A549 (cell line): Measurements from ENCODE around the gene MEF2A. TPM values are rescaled to one million over a fixed set of nuclear protein-coding genes. Genes with fewer than 3 reads are reported as not detected.
"Not testable (repeated sequence)": the region's sequence is repeated elsewhere in the genome, so short reads cannot be mapped to it uniquely, and the experiment has no call there.

Experiments used
- ATAC-seq, 2 experiments: fragments of 200-7000 bp in 1 of 2; fragments of >200 bp in 1 of 2; cut with Nextera tagmentation in 1 of 2; cut with Tn5 transposase in 1 of 2; 3 replicates each; pipeline versions ENCODE4 v1.8.0 to v1.9.1; 2018 to 2020; ENCODE audit warnings: mild to moderate bottlenecking in 1 of 2, moderate library complexity in 1 of 2
- CTCF ChIA-PET: fragments of 300-600 bp; sonication (Branson Sonifier 250); formaldehyde crosslinking; extraction: SDS; loops from one replicate; lab custom pipeline; 2021; ENCODE audit warnings: antibody characterized with exemption, inconsistent platforms; lab: Yijun Ruan, JAX
- POLR2A ChIA-PET: fragments of 350-600 bp; formaldehyde crosslinking; extraction: SDS; loops from one replicate; lab custom pipeline; 2021; ENCODE audit warnings: antibody characterized with exemption, inconsistent platforms; lab: Yijun Ruan, JAX
- DNase-seq, 2 experiments: peaks; one replicate each; pipeline versions ENCODE4 v3.0.0 to v3.0.0-alpha.2; 2011 to 2016; ENCODE audit warnings: low read depth in 1 of 2, low spot score in 1 of 2
- FAIRE-seq: peaks from 2 replicates; lab custom pipeline; 2011; peaks lifted over from hg19 to GRCh38; lab: Jason Lieb, UNC
- H3K27ac ChIP-seq, 2 experiments: fragments of >200 bp; sonication (Bioruptor Twin); formaldehyde crosslinking; 3 replicates each; pipeline ENCODE4 v1.5.1; 2016 to 2017
- H3K4me1 ChIP-seq: fragments of >200 bp; sonication (Bioruptor Twin); formaldehyde crosslinking; 3 replicates; pipeline ENCODE4 v1.6.1; 2016
- H3K4me2 ChIP-seq: fragments of >200 bp; sonication (Bioruptor Twin); formaldehyde crosslinking; 3 replicates; pipeline ENCODE4 v1.6.1; 2016
- H3K4me3 ChIP-seq: fragments of >200 bp; sonication (Bioruptor Twin); formaldehyde crosslinking; 3 replicates; pipeline ENCODE4 v1.5.1; 2016
- H3K9me3 ChIP-seq: fragments of >200 bp; sonication (Bioruptor Twin); formaldehyde crosslinking; 3 replicates; pipeline ENCODE4 v1.6.1; 2016
- CBX8 ChIP-seq: fragments of 200-600 bp; sonication (generic); IDR thresholded peaks from 2 replicates; pipeline ENCODE4 v1.6.1; 2016
- CHD2 ChIP-seq: fragments of 150-350 bp; IDR thresholded peaks from 2 replicates; pipeline ENCODE4 v1.6.1; 2014; ENCODE audit warnings: low read length; ENCODE audit not compliant: partially characterized antibody
- CHD4 ChIP-seq: fragments of 200-600 bp; sonication (generic); IDR thresholded peaks from 2 replicates; pipeline ENCODE4 v1.6.1; 2016; ENCODE audit warnings: antibody characterized with exemption, mild to moderate bottlenecking, borderline replicate concordance
- E2F6 ChIP-seq: IDR thresholded peaks from 2 replicates; pipeline ENCODE4 v1.6.1; 2012; ENCODE audit warnings: low read depth, borderline replicate concordance
- EP300 ChIP-seq, 2 experiments: fragments of >200 bp; sonication (Bioruptor Twin); formaldehyde crosslinking; IDR thresholded peaks; 2 replicates in 1 of 2; 3 replicates in 1 of 2; pipeline ENCODE4 v1.6.1; 2016 to 2017
- HOXA7 ChIP-seq: fragments of 250-450 bp; sonication (Bioruptor Pico); IDR thresholded peaks from 2 replicates; pipeline ENCODE4 v1.5.0; 2020; ENCODE audit warnings: mild to moderate bottlenecking, moderate library complexity
- JUN ChIP-seq, 2 experiments: fragments of >200 bp; sonication (Bioruptor Twin); formaldehyde crosslinking; IDR thresholded peaks; 2 replicates in 1 of 2; 3 replicates in 1 of 2; pipeline ENCODE4 v1.6.1; 2016 to 2017
- PBX3 ChIP-seq: IDR thresholded peaks from 2 replicates; pipeline ENCODE4 v1.6.1; 2012
- PHF8 ChIP-seq: fragments of 200-600 bp; sonication (generic); IDR thresholded peaks from 2 replicates; pipeline ENCODE4 v1.6.1; 2016; ENCODE audit warnings: low read depth, mild to moderate bottlenecking, antibody characterized with exemption, moderate library complexity, borderline replicate concordance
- RAD21 ChIP-seq, 2 experiments: fragments of >200 bp in 1 of 2; sonication (Bioruptor Twin) in 1 of 2; formaldehyde crosslinking in 1 of 2; IDR thresholded peaks in 1 of 2; conservative IDR thresholded peaks in 1 of 2; 2 replicates in 1 of 2; 3 replicates in 1 of 2; pipeline ENCODE4 v1.6.1; 2012 to 2018; ENCODE audit warnings: inconsistent platforms in 1 of 2
- TP53 ChIP-seq: fragments of 250-450 bp; sonication (Bioruptor Pico); IDR thresholded peaks from 2 replicates; pipeline ENCODE4 v1.5.0; 2021; ENCODE audit warnings: mild to moderate bottlenecking, moderate library complexity
- ZFP36 ChIP-seq: fragments of 450-650 bp; IDR thresholded peaks from 2 replicates; pipeline ENCODE4 v1.6.1; 2014; ENCODE audit warnings: borderline replicate concordance; ENCODE audit not compliant: partially characterized antibody
- ZNF302 ChIP-seq: fragments of 250-450 bp; sonication (Bioruptor Pico); IDR thresholded peaks from 2 replicates; pipeline ENCODE4 v1.9.0; 2021; ENCODE audit warnings: inconsistent platforms, mild to moderate bottlenecking, moderate library complexity
- WGBS: methylation state at CpG from one replicate; pipeline ENCODE4 v1.1.6; 2017; ENCODE audit errors: missing lambda C conversion rate; 5-methylcytosine and 5-hydroxymethylcytosine counted together
- polyA plus RNA-seq, 4 experiments: library from polyadenylated mRNA; depleted of rRNA in 3 of 4; stranded (reverse); fragments of >200 nt; fragmentation: RNase III in 1 of 4; extraction: RNeasy Plus Mini Kit Qiagen cat#74134 plus additional on column Dnase treatment in 1 of 4; gene quantifications; 2 replicates in 3 of 4; 3 replicates in 1 of 4; pipeline ENCODE4 v1.2.3, GENCODE V29; 2011 to 2017
- TF ChIP-seq, protein P1 (sequence below): fragments of 250-450 bp; sonication (Bioruptor Pico); IDR thresholded peaks from 2 replicates; pipeline ENCODE4 v1.5.0; 2021; ENCODE audit warnings: mild to moderate bottlenecking, moderate library complexity, borderline replicate concordance
- TF ChIP-seq, protein P2 (sequence below): IDR thresholded peaks from 2 replicates; pipeline ENCODE4 v1.6.1; 2012

MEF2A gene
- polyA plus RNA-seq, 2 of the 4 experiments (the other 2 are of a cell fraction), result 15.0 to 43.4 TPM

GRCh38 chr15:99657996-99658395, 92.2 kb downstream of the MEF2A start:
- Histone ChIP-seq H3K27ac (no peak overlapping the region), H3K9me3 (no peaks in the 10 kb centered on the region), H3K4me3 (no peak overlapping the region), H3K4me1 (no peaks in the 10 kb centered on the region), H3K4me2 (no peak overlapping the region)
- ChIA-PET CTCF (interaction anchor here (0.6 kb wide), 1 partner anchor 58 kb away, joined by 3 read pairs; no protein-coding TSS in a partner anchor), POLR2A (no interaction called here)
- 93% methylated on average over 2 of the region's 2 CpGs for WGBS
- TF ChIP-seq, protein P1, sequence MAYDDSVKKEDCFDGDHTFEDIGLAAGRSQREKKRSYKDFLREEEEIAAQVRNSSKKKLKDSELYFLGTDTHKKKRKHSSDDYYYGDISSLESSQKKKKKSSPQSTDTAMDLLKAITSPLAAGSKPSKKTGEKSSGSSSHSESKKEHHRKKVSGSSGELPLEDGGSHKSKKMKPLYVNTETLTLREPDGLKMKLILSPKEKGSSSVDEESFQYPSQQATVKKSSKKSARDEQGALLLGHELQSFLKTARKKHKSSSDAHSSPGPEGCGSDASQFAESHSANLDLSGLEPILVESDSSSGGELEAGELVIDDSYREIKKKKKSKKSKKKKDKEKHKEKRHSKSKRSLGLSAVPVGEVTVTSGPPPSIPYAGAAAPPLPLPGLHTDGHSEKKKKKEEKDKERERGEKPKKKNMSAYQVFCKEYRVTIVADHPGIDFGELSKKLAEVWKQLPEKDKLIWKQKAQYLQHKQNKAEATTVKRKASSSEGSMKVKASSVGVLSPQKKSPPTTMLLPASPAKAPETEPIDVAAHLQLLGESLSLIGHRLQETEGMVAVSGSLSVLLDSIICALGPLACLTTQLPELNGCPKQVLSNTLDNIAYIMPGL (CRISPR knock-in tag), result no peak
- TF ChIP-seq JUN (IDR thresholded peaks at IDR 0.05) (no peak), CBX8 (no peak), RAD21 (conservative IDR thresholded peaks at IDR 0.05 in 1 of 2, IDR thresholded peaks at IDR 0.05 in 1 of 2) (no peak), HOXA7 (CRISPR knock-in tag) (no peak)
- ATAC-seq, result no peak
- no peak for DNase-seq
- peak; percentile 85 for FAIRE-seq

DNA sequence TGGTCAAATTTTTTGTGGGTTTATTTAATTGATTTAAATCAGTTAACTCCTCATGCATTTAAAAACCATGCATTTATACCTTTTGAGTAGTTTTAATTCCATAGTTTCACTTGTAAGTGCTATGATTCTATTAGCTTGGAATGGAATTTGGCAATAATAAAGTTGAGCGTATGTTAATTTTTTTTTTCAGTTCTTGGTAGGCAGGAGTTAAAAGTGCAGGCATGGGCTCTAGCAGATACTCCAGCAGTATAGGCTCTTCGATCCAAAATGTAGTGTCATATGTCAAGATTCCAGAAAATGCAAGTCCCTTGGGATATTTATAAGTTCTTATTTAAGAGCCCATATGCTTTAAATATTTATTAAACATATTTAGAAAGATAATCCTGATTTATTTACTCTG, 97.1 kb downstream of the MEF2A start:
- H3K4me1 ChIP-seq, result no peaks in the 10 kb centered on the region
- ATAC-seq (no peak), DNase-seq (no peak), FAIRE-seq (no peak)
- ChIA-PET POLR2A (no interaction called here), CTCF (no interaction called here)
- H3K4me3 ChIP-seq, result no peak overlapping the region
- H3K4me2 ChIP-seq, result no peak overlapping the region
- WGBS, result 93% methylated on average over 2 of the region's 2 CpGs
- H3K9me3 ChIP-seq, result no peaks in the 10 kb centered on the region
- no peak for TF ChIP-seq CHD2
- no peak for TF ChIP-seq EP300 (IDR thresholded peaks at IDR 0.05)
- no peak for TF ChIP-seq PHF8
- TF ChIP-seq HOXA7 (CRISPR knock-in tag), result no peak
- no peak for TF ChIP-seq TP53 (CRISPR knock-in tag)
- no peak for TF ChIP-seq E2F6
- no peak for TF ChIP-seq ZNF302 (CRISPR knock-in tag)
- no peak for TF ChIP-seq PBX3
- TF ChIP-seq ZFP36, result no peak
- TF ChIP-seq, protein P2, sequence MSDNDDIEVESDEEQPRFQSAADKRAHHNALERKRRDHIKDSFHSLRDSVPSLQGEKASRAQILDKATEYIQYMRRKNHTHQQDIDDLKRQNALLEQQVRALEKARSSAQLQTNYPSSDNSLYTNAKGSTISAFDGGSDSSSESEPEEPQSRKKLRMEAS, result no peak
- TF ChIP-seq CHD4, result no peak
- no peak overlapping the region for H3K27ac ChIP-seq

DNA sequence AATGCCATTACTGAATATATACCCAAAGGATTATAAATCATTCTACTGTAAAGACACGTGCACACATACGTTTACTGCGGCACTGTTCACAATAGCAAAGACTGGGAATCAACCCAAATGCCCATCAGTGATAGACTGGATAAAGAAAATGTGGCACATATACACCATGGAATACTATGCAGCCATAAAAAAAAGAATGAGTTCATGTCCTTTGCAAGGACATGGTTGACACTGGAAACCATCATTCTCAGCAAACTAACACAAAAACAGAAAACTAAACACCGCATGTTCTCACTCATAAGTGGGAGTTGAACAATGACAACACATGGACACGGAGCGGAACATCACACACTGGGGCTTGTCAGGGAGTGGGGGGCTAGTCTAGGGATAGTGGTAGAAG, 100.3 kb downstream of the MEF2A start:
- 95% methylated on average over 6 of the region's 6 CpGs for WGBS
- not testable (repeated sequence) for FAIRE-seq, H3K4me2 ChIP-seq

More for the DNA sequence above, 100.3 kb downstream of the MEF2A start:
- ATAC-seq, H3K4me1 ChIP-seq, H3K9me3 ChIP-seq, DNase-seq, H3K4me3 ChIP-seq, H3K27ac ChIP-seq, POLR2A ChIA-PET: not testable (repeated sequence)
- CTCF ChIA-PET, result interaction anchor here (1.2 kb wide), 1 partner anchor 99 kb away, joined by 3 read pairs; no protein-coding TSS in a partner anchor
